Neutrophil (primary cell): Measurements from ENCODE around the gene CBFA2T3.

ENCODE experiments used
- H3K27ac ChIP-seq: fragments of 200-600 bp; sonication (generic); 2 replicates; pipeline ENCODE4 v1.5.1; 2016; ENCODE audit warnings: mild to moderate bottlenecking, moderate library complexity
- H3K27me3 ChIP-seq: fragments of 200-600 bp; sonication (generic); 2 replicates; pipeline ENCODE4 v1.6.0; 2016; ENCODE audit warnings: mild to moderate bottlenecking
- H3K36me3 ChIP-seq: fragments of 200-600 bp; sonication (generic); 2 replicates; pipeline ENCODE4 v1.5.1; 2017
- H3K4me1 ChIP-seq, 2 experiments: fragments of 200-600 bp in 1 of 2; sonication (generic) in 1 of 2; 1 replicate in 1 of 2; 2 replicates in 1 of 2; pipeline versions ENCODE4 v1.5.1 to v1.6.1; 2013 to 2016; ENCODE audit warnings: low read depth in 1 of 2, low read length in 1 of 2, mild to moderate bottlenecking in 1 of 2, moderate library complexity in 1 of 2; ENCODE audit not compliant: control insufficient read depth in 1 of 2, insufficient read depth in 1 of 2
- H3K4me3 ChIP-seq, 2 experiments: fragments of 200-600 bp in 1 of 2; sonication (generic) in 1 of 2; 1 replicate in 1 of 2; 2 replicates in 1 of 2; pipeline ENCODE4 v1.5.1; 2013 to 2016; ENCODE audit warnings: low read depth in 1 of 2, low read length in 1 of 2, mild to moderate bottlenecking in 1 of 2, moderate library complexity in 1 of 2
- H3K9me3 ChIP-seq: fragments of 200-600 bp; sonication (generic); 2 replicates; pipeline ENCODE4 v1.5.1; 2016
- CTCF ChIP-seq: fragments of 200-600 bp; sonication (generic); IDR thresholded peaks from 2 replicates; pipeline ENCODE4 v1.5.1; 2016; ENCODE audit warnings: antibody characterized with exemption

CBFA2T3 gene

GRCh38 chr16:88951989-88952388, 25.0 kb downstream of the CBFA2T3 start:
- H3K36me3 ChIP-seq: no peaks in the 10 kb centered on the region
- H3K27ac ChIP-seq: no peak overlapping the region
- H3K27me3 ChIP-seq: no peaks in the 10 kb centered on the region
- peaks cover 11 to 13% of the 10 kb centered on the region in 2 experiments for H3K4me1 ChIP-seq
- TF ChIP-seq CTCF: no peak
- H3K9me3 ChIP-seq: no peaks in the 10 kb centered on the region
- no peak overlapping the region for H3K4me3 ChIP-seq

- H3K36me3 ChIP-seq: no peaks in the 10 kb centered on the region
- no peak overlapping the region for H3K27ac ChIP-seq
- peaks cover 6 to 8% of the 10 kb centered on the region in 2 experiments for H3K4me1 ChIP-seq
- no peaks in the 10 kb centered on the region for H3K27me3 ChIP-seq
- H3K4me3 ChIP-seq: no peak overlapping the region
- no peaks in the 10 kb centered on the region for H3K9me3 ChIP-seq
- TF ChIP-seq CTCF: no peak
Measured at GRCh38 chr16:88951501-88951900, 25.5 kb downstream of the CBFA2T3 start.

- H3K36me3 ChIP-seq: no peaks in the 10 kb centered on the region
- no peak overlapping the region for H3K4me3 ChIP-seq
- TF ChIP-seq CTCF: no peak
- no peaks in the 10 kb centered on the region for H3K4me1 ChIP-seq
- no peaks in the 10 kb centered on the region for H3K9me3 ChIP-seq
- no peaks in the 10 kb centered on the region for H3K27me3 ChIP-seq
- H3K27ac ChIP-seq: no peak overlapping the region
Measured at GRCh38 chr16:88948781-88949490, 28.1 kb downstream of the CBFA2T3 start.

- no peak for TF ChIP-seq CTCF
- H3K27ac ChIP-seq: no peak overlapping the region
- no peaks in the 10 kb centered on the region for H3K27me3 ChIP-seq
- peaks cover 9 to 13% of the 10 kb centered on the region in 2 experiments for H3K4me1 ChIP-seq
- no peaks in the 10 kb centered on the region for H3K36me3 ChIP-seq
- H3K9me3 ChIP-seq: no peaks in the 10 kb centered on the region
- H3K4me3 ChIP-seq: no peak overlapping the region
Measured at GRCh38 chr16:88945473-88945872, 31.5 kb downstream of the CBFA2T3 start.

- peaks cover 22 to 26% of the 10 kb centered on the region in 2 experiments for H3K4me1 ChIP-seq
- no peak overlapping the region for H3K27ac ChIP-seq
- no peak for TF ChIP-seq CTCF
- H3K9me3 ChIP-seq: no peaks in the 10 kb centered on the region
- no peaks in the 10 kb centered on the region for H3K27me3 ChIP-seq
- H3K4me3 ChIP-seq: no peak overlapping the region
- no peaks in the 10 kb centered on the region for H3K36me3 ChIP-seq
Measured at GRCh38 chr16:88943741-88944140, 33.3 kb downstream of the CBFA2T3 start.
